ENCODE measurements around the gene GP9. TPM values are rescaled to one million over a fixed set of nuclear protein-coding genes. Genes with fewer than 3 reads are reported as not detected.

GP9 gene
- total and polyA plus RNA-seq, 9 of the 15 experiments (the other 6 are each of a cell fraction or from before 2014, with no cell fraction given): not detected

DNA sequence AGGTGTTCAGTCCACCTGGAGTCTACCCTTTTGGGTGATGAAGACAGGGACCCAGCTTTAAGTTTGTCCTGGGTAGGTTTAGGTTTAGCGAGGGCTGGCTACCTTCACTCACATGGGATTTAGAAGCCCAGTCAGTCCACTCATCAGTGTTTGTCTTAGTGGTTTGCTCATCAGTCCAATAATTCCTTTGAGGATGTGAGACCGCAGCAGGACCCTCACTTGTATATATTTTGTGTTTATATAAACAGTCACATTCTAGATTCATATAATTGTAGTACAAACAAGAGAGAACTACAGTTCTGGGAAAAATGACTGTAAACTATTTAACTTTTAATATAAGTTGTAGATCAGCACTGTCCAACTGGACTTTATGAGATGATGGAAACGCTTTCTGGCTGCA, 41.3 kb upstream of the GP9 start:
- no peak overlapping the region for H3K9ac ChIP-seq (ENCODE audit: insufficient read depth in 1 of 2, low read depth in 2 of 2, low read length in 2 of 2)
- H3K36me3 ChIP-seq (ENCODE audit: control insufficient read depth, insufficient read depth, low read length): no peaks in the 10 kb centered on the region
- in situ Hi-C loops (cut with MboI) (no loop called here), intact Hi-C loops (cut with micrococcal nuclease) (loop anchor here (5.0 kb wide), 1 partner anchor 142 kb away; the partner anchor contains the start of gene ACAD9)
- no peak overlapping the region for H3K27ac ChIP-seq (ENCODE audit: extremely low read depth, low read depth, low read length)
- FAIRE-seq (no peak), DNase-seq (ENCODE audit: extremely low read depth in 1 of 4, low spot score in 3 of 4) (no peak), ATAC-seq (no peak)
- H3K9me3 ChIP-seq (replicated peaks; ENCODE audit: control insufficient read depth, insufficient read depth, low read depth, low read length): no peaks in the 10 kb centered on the region
- no peak overlapping the region for H2AFZ ChIP-seq (ENCODE audit: low read depth, low read length)
- ChIA-PET POLR2A (no interaction called here), CTCF (ENCODE audit: low intra/inter-chr PET ratio) (no interaction called here)
- 0 out of 2 replicates have a peak, but pooled peaks cover 10% of the 10 kb centered on the region for H4K20me1 ChIP-seq (replicated peaks; ENCODE audit: control insufficient read depth, insufficient read depth, low read length)
- H3K27me3 ChIP-seq (ENCODE audit: control insufficient read depth in 2 of 2, insufficient read depth in 2 of 2, low read length in 2 of 2): no peaks in the 10 kb centered on the region
- no peak overlapping the region for H3K4me3 ChIP-seq
- H3K4me1 ChIP-seq (replicated peaks in 1 of 2; ENCODE audit: control insufficient read depth in 2 of 2, insufficient read depth in 2 of 2, low read length in 2 of 2): peaks cover 27 to 38% of the 10 kb centered on the region in 2 experiments
- 58% methylated on average over 3 of the region's 3 CpGs for WGBS (ENCODE audit: insufficient coverage, low coverage, missing lambda C conversion rate)
- no TSS peak for BruUV-seq (replicated peaks)
- H3K9me1 ChIP-seq (ENCODE audit: control insufficient read depth, insufficient read depth, low read length): peaks cover 3% of the 10 kb centered on the region
- H3K79me2 ChIP-seq (ENCODE audit: control insufficient read depth, insufficient read depth, low read length): no peaks in the 10 kb centered on the region
- no peak overlapping the region for H3K4me2 ChIP-seq (ENCODE audit: insufficient read depth, low read length)
- TF ChIP-seq ZNF431 (CRISPR knock-in tag; IDR thresholded peaks at IDR 0.05) (no peak), IFI16 (CRISPR knock-in tag; IDR thresholded peaks at IDR 0.05) (no peak), DNMT1 (IDR thresholded peaks at IDR 0.05) (no peak), ZKSCAN8 (CRISPR knock-in tag; IDR thresholded peaks at IDR 0.05) (no peak), CC2D1A (IDR thresholded peaks at IDR 0.05) (no peak), KAT8 (IDR thresholded peaks at IDR 0.05; ENCODE audit: low read depth) (no peak), U2AF2 (optimal IDR thresholded peaks at IDR 0.05; ENCODE audit: low read depth, low read length) (no peak), ESRRB (CRISPR knock-in tag; IDR thresholded peaks at IDR 0.05; ENCODE audit: borderline replicate concordance) (no peak), POLR2AphosphoS5 (IDR thresholded peaks at IDR 0.05; ENCODE audit: control insufficient read depth, insufficient read depth, low read depth, low read length) (no peak), ETV6 (IDR thresholded peaks at IDR 0.05; ENCODE audit: borderline replicate concordance in 1 of 2, low read depth in 2 of 2, low read length in 1 of 2) (no peak), ETV6 (CRISPR knock-in tag; IDR thresholded peaks at IDR 0.05; ENCODE audit: borderline replicate concordance) (no peak)
- TF ChIP-seq, protein P1, sequence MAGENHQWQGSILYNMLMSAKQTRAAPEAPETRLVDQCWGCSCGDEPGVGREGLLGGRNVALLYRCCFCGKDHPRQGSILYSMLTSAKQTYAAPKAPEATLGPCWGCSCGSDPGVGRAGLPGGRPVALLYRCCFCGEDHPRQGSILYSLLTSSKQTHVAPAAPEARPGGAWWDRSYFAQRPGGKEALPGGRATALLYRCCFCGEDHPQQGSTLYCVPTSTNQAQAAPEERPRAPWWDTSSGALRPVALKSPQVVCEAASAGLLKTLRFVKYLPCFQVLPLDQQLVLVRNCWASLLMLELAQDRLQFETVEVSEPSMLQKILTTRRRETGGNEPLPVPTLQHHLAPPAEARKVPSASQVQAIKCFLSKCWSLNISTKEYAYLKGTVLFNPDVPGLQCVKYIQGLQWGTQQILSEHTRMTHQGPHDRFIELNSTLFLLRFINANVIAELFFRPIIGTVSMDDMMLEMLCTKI (IDR thresholded peaks at IDR 0.05; ENCODE audit: partially characterized antibody): no peak
- TF ChIP-seq, protein P2, sequence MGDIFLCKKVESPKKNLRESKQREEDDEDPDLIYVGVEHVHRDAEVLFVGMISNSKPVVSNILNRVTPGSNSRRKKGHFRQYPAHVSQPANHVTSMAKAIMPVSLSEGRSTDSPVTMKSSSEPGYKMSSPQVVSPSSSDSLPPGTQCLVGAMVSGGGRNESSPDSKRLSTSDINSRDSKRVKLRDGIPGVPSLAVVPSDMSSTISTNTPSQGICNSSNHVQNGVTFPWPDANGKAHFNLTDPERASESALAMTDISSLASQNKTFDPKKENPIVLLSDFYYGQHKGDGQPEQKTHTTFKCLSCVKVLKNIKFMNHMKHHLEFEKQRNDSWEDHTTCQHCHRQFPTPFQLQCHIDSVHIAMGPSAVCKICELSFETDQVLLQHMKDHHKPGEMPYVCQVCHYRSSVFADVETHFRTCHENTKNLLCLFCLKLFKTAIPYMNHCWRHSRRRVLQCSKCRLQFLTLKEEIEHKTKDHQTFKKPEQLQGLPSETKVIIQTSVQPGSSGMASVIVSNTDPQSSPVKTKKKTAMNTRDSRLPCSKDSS (IDR thresholded peaks at IDR 0.05; ENCODE audit: low read depth, partially characterized antibody): no peak
- TF ChIP-seq, protein P3, sequence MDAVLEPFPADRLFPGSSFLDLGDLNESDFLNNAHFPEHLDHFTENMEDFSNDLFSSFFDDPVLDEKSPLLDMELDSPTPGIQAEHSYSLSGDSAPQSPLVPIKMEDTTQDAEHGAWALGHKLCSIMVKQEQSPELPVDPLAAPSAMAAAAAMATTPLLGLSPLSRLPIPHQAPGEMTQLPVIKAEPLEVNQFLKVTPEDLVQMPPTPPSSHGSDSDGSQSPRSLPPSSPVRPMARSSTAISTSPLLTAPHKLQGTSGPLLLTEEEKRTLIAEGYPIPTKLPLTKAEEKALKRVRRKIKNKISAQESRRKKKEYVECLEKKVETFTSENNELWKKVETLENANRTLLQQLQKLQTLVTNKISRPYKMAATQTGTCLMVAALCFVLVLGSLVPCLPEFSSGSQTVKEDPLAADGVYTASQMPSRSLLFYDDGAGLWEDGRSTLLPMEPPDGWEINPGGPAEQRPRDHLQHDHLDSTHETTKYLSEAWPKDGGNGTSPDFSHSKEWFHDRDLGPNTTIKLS (IDR thresholded peaks at IDR 0.05; ENCODE audit: borderline replicate concordance, low read depth): no peak
- TF ChIP-seq, protein P4, sequence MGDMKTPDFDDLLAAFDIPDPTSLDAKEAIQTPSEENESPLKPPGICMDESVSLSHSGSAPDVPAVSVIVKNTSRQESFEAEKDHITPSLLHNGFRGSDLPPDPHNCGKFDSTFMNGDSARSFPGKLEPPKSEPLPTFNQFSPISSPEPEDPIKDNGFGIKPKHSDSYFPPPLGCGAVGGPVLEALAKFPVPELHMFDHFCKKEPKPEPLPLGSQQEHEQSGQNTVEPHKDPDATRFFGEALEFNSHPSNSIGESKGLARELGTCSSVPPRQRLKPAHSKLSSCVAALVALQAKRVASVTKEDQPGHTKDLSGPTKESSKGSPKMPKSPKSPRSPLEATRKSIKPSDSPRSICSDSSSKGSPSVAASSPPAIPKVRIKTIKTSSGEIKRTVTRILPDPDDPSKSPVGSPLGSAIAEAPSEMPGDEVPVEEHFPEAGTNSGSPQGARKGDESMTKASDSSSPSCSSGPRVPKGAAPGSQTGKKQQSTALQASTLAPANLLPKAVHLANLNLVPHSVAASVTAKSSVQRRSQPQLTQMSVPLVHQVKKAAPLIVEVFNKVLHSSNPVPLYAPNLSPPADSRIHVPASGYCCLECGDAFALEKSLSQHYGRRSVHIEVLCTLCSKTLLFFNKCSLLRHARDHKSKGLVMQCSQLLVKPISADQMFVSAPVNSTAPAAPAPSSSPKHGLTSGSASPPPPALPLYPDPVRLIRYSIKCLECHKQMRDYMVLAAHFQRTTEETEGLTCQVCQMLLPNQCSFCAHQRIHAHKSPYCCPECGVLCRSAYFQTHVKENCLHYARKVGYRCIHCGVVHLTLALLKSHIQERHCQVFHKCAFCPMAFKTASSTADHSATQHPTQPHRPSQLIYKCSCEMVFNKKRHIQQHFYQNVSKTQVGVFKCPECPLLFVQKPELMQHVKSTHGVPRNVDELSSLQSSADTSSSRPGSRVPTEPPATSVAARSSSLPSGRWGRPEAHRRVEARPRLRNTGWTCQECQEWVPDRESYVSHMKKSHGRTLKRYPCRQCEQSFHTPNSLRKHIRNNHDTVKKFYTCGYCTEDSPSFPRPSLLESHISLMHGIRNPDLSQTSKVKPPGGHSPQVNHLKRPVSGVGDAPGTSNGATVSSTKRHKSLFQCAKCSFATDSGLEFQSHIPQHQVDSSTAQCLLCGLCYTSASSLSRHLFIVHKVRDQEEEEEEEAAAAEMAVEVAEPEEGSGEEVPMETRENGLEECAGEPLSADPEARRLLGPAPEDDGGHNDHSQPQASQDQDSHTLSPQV (IDR thresholded peaks at IDR 0.05): no peak
